Spleen (tissue), 11 donors: Measurements from ENCODE around the gene CCN5. TPM values are rescaled to one million over a fixed set of nuclear protein-coding genes. Genes with fewer than 3 reads are reported as not detected.

ENCODE experiments used
- DNase-seq: peaks from one replicate; pipeline ENCODE4 v3.0.0-alpha.2; 2020
- H3K27ac ChIP-seq, 8 donors: fragments of 200-600 bp; sonication (generic) in 7 of 8; 1 replicate in 4 of 8; 2 replicates in 4 of 8; pipeline versions ENCODE4 v1.5.0 to v1.8.0; 2016 to 2021; ENCODE audit warnings: inconsistent platforms in 4 of 8, mild to moderate bottlenecking in 4 of 8, moderate library complexity in 1 of 8
- H3K27me3 ChIP-seq, 7 donors: fragments of 200-600 bp; sonication (generic) in 6 of 7; replicated peaks in 1 of 7; 1 replicate in 4 of 7; 2 replicates in 3 of 7; pipeline versions ENCODE4 v1.5.0 to v1.8.0; 2016 to 2021; ENCODE audit warnings: inconsistent platforms in 3 of 7, mild to moderate bottlenecking in 1 of 7
- H3K36me3 ChIP-seq, 6 donors: fragments of 200-600 bp; sonication (generic) in 5 of 6; 1 replicate in 4 of 6; 2 replicates in 2 of 6; pipeline versions ENCODE4 v1.5.0 to v1.8.0; 2016 to 2021; ENCODE audit warnings: inconsistent platforms in 2 of 6
- H3K4me1 ChIP-seq, 6 donors: fragments of 200-600 bp; sonication (generic) in 5 of 6; 1 replicate in 3 of 6; 2 replicates in 3 of 6; pipeline versions ENCODE4 v1.5.0 to v1.8.0; 2016 to 2021; ENCODE audit warnings: inconsistent platforms in 3 of 6
- H3K4me3 ChIP-seq, 8 donors: fragments of 200-600 bp; sonication (generic) in 7 of 8; 1 replicate in 4 of 8; 2 replicates in 4 of 8; pipeline versions ENCODE4 v1.5.0 to v1.8.0; 2016 to 2021; ENCODE audit warnings: inconsistent platforms in 4 of 8, mild to moderate bottlenecking in 4 of 8, moderate library complexity in 2 of 8
- H3K9me3 ChIP-seq, 8 donors: fragments of 200-600 bp; sonication (generic) in 7 of 8; 1 replicate in 4 of 8; 2 replicates in 4 of 8; pipeline versions ENCODE4 v1.5.0 to v1.8.0; 2016 to 2021; ENCODE audit warnings: inconsistent platforms in 4 of 8
- CTCF ChIP-seq, 11 experiments: fragments of 200-600 bp in 7 of 11; fragments of 450-650 bp in 4 of 11; sonication (generic) in 4 of 11; IDR thresholded peaks in 8 of 11; conservative IDR thresholded peaks in 3 of 11; 1 replicate in 7 of 11; 2 replicates in 4 of 11; pipeline versions ENCODE4 v1.4.0 to v1.8.0; 2016 to 2021; ENCODE audit warnings: antibody characterized with exemption in 11 of 11, inconsistent platforms in 4 of 11, mild to moderate bottlenecking in 1 of 11
- POLR2A ChIP-seq, 3 donors: fragments of 450-650 bp; IDR thresholded peaks; one replicate each; pipeline ENCODE4 v1.5.1; 2017; ENCODE audit warnings: antibody characterized with exemption in 3 of 3, mild to moderate bottlenecking in 1 of 3
- POLR2AphosphoS5 ChIP-seq, 3 donors: sonication (generic); formaldehyde crosslinking; IDR thresholded peaks; one replicate each; pipeline ENCODE4 v1.5.1; 2017; ENCODE audit warnings: antibody characterized with exemption in 3 of 3
- WGBS, 5 donors: extraction: QIAGEN DNeasy Blood & Tissue Kit in 3 of 5; methylation state at CpG; one replicate each; pipeline versions ENCODE4 v1.1.5 to v1.1.7; 2013 to 2018; 5-methylcytosine and 5-hydroxymethylcytosine counted together
- intact Hi-C: fragments of 100-400 bp; cut with DNase I; formaldehyde crosslinking; loops from one replicate; pipeline ENCODE4 v1.15.0; 2023; ENCODE audit warnings: low total_unique reads
- polyA plus RNA-seq, 3 donors: library from polyadenylated mRNA; stranded (reverse); fragments of 200-250 nt; gene quantifications; one replicate each; pipeline ENCODE4 v1.2.1, GENCODE V29; 2013
- total RNA-seq, 7 donors: library from RNA; depleted of rRNA in 3 of 7; stranded (reverse); fragments of >200 nt in 3 of 7; fragmentation: NEBNext Ultra II Directional in 4 of 7; extraction: Animal tissue kit (Norgen Biotek cat#: 25700) in 4 of 7; gene quantifications; one replicate each; pipeline versions ENCODE4 v1.1.0 to v1.2.1, GENCODE V29; 2016 to 2021
- donor health status: healthy with polysubstance abuse.
- donor health status: DM: no; HTN: no; CAD: no; lungs with moderate emphysema.
- donor health status: DM: no; HTN: no; CAD: no.
- donor health status: Bipolar disorder and iron deficiency.
- donor health status: healthy.
- donor health status: DM: no; HTN: no; CAD: no.
- donor health status: DM: yes; HTN: yes; CAD: no.

The CCN5 gene
- total and polyA plus RNA-seq, 10 donors: 0.51 to 10.6 (median 1.5) TPM; not detected in 1

DNA sequence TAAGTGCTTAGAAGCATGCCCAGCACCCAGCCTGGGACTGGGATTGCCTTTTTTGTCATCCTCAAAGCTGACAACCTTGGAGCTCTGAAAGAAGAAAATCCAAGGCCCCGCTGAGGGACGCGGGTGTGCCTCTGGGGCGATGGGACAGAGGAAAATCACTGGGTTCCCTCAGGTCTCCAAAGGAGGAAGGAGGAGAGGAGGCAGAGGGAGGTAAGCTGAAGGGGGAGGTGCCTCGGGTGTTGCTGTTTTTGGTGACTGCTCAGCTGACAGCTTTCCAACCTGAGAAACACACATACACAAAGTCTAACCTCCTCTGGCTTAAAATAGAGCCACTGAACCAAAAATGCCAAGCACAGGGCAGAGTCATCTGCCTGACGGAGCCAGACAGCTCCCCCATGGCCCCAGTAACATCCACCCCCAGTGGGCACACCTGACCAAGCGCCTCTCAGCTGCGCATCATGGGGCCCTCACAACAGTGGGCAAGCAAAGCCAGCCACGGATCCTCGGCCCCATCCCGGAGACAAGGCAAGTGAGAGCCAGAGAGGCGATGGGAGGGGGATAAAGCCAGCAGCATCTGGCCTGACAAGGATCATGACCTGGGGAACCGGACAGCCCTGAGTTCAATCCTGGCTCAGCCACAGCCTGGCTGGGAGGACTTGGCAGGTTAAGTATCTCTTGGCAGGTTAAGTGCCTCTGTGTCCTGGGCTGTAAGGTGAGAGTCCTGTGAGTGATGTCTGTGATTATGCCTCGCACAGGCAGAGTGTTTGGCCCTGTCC, 27.3 kb downstream of the CCN5 start:
- no peak overlapping the region for H3K4me3 ChIP-seq
- TF ChIP-seq POLR2AphosphoS5 (IDR thresholded peaks at IDR 0.05) (no peak), CTCF (IDR thresholded peaks at IDR 0.05 in 8 of 11, conservative IDR thresholded peaks at IDR 0.05 in 3 of 11) (no peak), POLR2A (IDR thresholded peaks at IDR 0.05) (no peak)
- no peaks in the 10 kb centered on the region for H3K36me3 ChIP-seq
- H3K9me3 ChIP-seq: peaks cover 0 to 5% (median 0%) of the 10 kb centered on the region in 8 donors
- peaks cover 3 to 23% (median 17%) of the 10 kb centered on the region in 6 donors for H3K4me1 ChIP-seq
- 75 to 91% (median 85%) methylated on average over 14 of the region's 14 CpGs for WGBS, 5 donors
- peaks cover 0 to 35% (median 20%) of the 10 kb centered on the region in 7 donors for H3K27me3 ChIP-seq
- H3K27ac ChIP-seq: no peak overlapping the region
- no peak for DNase-seq
- intact Hi-C loops: no loop called here

DNA sequence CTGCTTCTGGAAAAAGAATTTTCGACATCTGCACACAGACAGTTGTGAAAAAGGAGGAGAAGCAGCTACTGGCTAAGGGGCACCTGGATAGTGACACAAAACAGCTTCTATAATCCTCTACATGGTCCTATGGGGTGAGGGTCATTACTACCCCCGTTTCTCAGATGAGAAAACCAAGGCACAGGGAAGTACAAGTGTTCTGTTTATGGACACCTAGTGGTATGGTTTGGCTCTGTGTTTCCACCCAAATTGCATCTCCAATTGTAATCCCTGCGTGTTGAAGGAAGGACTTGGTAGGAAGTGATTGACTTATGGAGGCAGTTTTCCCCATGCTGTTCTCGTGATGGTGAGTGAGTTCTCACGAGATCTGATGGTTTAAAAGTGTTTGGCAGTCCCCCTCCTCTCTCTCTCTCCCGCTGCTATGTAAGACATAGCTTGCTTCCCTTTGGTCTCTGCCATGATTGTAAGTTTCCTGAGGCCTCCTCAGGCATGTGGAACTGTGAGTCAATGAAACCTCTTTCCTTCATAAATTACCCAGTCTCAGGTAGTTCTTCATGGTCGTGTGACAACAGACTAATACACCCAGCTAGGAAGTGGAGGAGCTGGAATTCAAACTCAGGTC, 28.0 kb downstream of the CCN5 start:
- H3K9me3 ChIP-seq: peaks cover 0 to 5% (median 0%) of the 10 kb centered on the region in 8 donors
- peaks cover 0 to 37% (median 20%) of the 10 kb centered on the region in 7 donors for H3K27me3 ChIP-seq
- intact Hi-C loops: no loop called here
- H3K4me1 ChIP-seq: peaks cover 3 to 25% (median 18%) of the 10 kb centered on the region in 6 donors
- no peak for TF ChIP-seq POLR2AphosphoS5 (IDR thresholded peaks at IDR 0.05)
- no peaks in the 10 kb centered on the region for H3K36me3 ChIP-seq
- no peak for DNase-seq
- H3K27ac ChIP-seq: no peak overlapping the region
- no peak overlapping the region for H3K4me3 ChIP-seq
- 66 to 77% (median 69%) methylated on average over 7 of the region's 7 CpGs for WGBS, 5 donors

DNA sequence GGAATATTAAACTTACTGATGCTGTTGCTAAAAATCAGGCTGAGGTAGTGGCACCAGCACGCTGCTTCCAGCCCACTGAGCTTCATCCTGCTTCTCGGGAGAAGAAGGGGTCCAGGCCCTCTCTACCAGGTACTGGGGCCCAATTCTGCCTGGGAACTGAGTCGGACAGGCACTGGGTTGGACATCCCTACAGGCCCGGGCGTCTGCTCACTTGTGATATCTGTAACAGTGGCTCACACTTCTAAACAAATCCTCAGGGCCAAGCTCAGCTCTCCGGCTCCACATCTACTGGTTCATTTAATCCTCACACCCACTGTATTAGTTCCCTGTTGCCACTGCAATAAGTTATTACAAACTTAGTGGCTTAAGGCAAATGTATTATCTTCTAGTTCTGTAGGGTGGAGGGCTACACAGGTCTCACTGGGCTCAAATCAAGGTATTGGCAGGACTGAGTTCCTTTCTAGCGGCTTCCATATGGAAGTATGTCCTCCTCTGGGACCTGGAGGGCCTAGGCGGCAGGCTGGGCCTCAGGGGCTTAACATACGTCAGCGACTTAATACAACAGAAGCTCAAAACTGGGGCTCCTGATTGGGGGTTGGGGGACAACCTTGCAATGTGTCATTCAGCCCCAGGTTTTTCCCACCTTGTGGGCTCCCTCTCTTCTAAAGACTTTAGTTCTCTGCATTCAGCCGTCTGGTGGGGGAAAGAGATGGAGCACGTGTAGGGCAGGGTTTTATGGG, 28.9 kb downstream of the CCN5 start:
- Histone ChIP-seq H3K27ac (no peak overlapping the region), H3K9me3 (no peaks in the 10 kb centered on the region), H3K4me3 (no peak overlapping the region), H3K36me3 (no peaks in the 10 kb centered on the region), H3K4me1 (peaks cover 3 to 25% (median 18%) of the 10 kb centered on the region in 6 donors), H3K27me3 (peaks cover 0 to 43% (median 20%) of the 10 kb centered on the region in 7 donors)
- intact Hi-C loops: no loop called here
- WGBS, 5 donors: 92 to 96% (median 94%) methylated on average over 12 of the region's 12 CpGs
- no peak for DNase-seq
- TF ChIP-seq CTCF (IDR thresholded peaks at IDR 0.05 in 8 of 11, conservative IDR thresholded peaks at IDR 0.05 in 3 of 11) (no peak), POLR2AphosphoS5 (IDR thresholded peaks at IDR 0.05) (no peak), POLR2A (IDR thresholded peaks at IDR 0.05) (no peak)

DNA sequence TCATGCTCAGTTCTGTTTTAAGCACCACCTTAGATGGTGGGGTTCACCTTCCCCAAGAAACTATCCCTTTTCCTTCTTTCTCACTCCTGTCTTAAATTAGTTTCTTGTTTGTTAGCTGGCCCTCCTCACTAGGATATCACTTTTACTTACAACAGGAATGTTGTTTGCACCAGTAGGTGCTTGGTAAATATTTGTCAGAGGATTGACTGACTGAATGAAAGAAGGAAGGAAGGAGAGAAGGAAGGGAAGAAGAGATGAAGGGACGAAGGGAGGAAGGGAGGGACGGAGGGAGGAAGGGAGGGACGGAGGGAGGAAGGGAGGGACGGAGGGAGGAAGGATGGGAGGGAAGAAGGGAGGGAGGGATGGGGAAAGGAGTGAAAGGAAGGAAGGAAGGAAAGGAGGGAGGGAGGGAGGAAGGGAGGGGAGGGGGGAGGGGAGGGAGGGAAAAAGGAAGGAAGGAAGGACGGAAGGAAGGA, 30.0 kb downstream of the CCN5 start:
- peak overlapping the region in 2 of 8 donors; percentile 7 to 31 for H3K27ac ChIP-seq
- peaks cover 3 to 29% (median 18%) of the 10 kb centered on the region in 6 donors for H3K4me1 ChIP-seq
- peaks cover 0 to 53% (median 26%) of the 10 kb centered on the region in 7 donors for H3K27me3 ChIP-seq
- TF ChIP-seq POLR2AphosphoS5 (IDR thresholded peaks at IDR 0.05): no peak
- no peak for TF ChIP-seq POLR2A (IDR thresholded peaks at IDR 0.05)
- peak overlapping the region in 4 of 8 donors; percentile 36 to 69 (median 49) for H3K4me3 ChIP-seq
- no peak for DNase-seq
- H3K36me3 ChIP-seq: no peaks in the 10 kb centered on the region
- WGBS, 5 donors: 17 to 35% (median 25%) methylated on average over 5 of the region's 5 CpGs
- intact Hi-C loops: loop anchor here (5.0 kb wide), 1 partner anchor 122 kb away; no protein-coding TSS in a partner anchor
- no peaks in the 10 kb centered on the region for H3K9me3 ChIP-seq
